Fibroblast of mammary gland (primary cell): ENCODE data around the gene ARHGAP40.

Experiments
- DNase-seq: peaks from one replicate; pipeline ENCODE4 v3.0.0-alpha.2; 2010; ENCODE audit warnings: low read depth
- H3K4me3 ChIP-seq: 2 replicates; pipeline ENCODE4 v1.5.1; 2011; ENCODE audit warnings: low read depth, mild to moderate bottlenecking, low read length, moderate library complexity; ENCODE audit not compliant: control insufficient read depth
- CTCF ChIP-seq: conservative IDR thresholded peaks from 2 replicates; pipeline ENCODE4 v1.5.1; 2011; ENCODE audit warnings: low read depth, low read length, inconsistent platforms; ENCODE audit not compliant: control insufficient read depth, insufficient read depth

The ARHGAP40 gene

DNA sequence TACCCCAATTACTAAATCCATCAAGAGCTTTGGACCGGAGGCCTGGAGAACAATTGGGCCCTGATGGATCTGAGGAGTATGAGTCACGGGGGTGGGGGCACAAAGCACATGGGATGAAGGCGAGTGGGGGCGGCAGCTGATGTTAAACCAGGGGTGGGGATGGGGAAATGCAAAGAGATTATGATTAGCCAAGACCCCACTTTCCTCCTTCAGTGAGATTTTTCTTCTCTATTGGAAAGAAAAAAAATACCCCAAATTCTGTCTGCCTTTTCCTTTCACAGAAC is 57.9 kb downstream of the ARHGAP40 start:
- DNase-seq: no peak
- H3K4me3 ChIP-seq: no peak overlapping the region
- no peak for TF ChIP-seq CTCF

- TF ChIP-seq CTCF: no peak
- DNase-seq: no peak
- no peak overlapping the region for H3K4me3 ChIP-seq
Measured at GRCh38 chr20:38660429-38660828, 58.8 kb downstream of the ARHGAP40 start.

DNA sequence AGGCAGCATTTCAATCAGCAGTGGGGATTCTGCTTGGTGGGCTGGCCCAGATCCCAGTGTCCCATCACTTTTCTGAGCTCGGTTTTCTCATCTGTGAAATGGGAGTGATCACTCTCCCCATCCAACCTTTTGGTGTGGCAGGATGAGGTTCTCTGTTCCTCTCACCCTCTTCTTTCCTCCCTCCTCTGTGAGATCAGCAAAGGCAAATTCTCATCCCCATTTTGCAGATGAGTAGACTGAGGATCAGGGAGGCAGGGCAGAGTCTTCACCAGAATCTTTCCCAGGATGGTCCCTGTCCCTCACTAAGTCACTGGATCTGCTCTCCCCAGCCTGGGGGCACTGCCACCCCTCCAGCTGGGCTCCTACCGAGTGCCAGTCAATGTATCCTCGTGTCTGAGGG is 62.1 kb downstream of the ARHGAP40 start:
- no peak overlapping the region for H3K4me3 ChIP-seq
- TF ChIP-seq CTCF: no peak
- no peak for DNase-seq

GRCh38 chr20:38664284-38664683 is 62.7 kb downstream of the ARHGAP40 start:
- no peak overlapping the region for H3K4me3 ChIP-seq
- TF ChIP-seq CTCF: no peak
- no peak for DNase-seq

DNA sequence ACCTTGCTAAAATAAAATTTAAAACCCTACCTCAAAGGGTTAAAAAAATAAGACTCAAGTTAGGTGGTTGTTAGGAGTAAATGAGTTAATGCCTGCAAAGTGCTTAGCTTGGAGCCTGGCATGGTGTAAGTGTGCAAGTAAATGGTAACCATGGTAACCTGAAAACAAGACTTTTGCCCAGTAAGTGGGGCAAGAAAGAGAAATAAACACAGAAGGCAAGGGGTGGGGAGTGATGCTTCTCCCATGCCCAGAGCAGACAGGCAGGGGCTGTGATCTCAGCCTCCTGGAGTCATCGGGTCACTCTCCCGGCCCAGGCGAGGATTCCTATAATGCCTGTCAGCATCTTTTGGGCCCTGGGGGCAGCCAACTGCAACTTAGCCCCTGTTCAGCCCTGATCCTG is 63.5 kb downstream of the ARHGAP40 start:
- DNase-seq: no peak
- TF ChIP-seq CTCF: no peak
- no peak overlapping the region for H3K4me3 ChIP-seq

GRCh38 chr20:38665506-38666285 is 64.1 kb downstream of the ARHGAP40 start:
- TF ChIP-seq CTCF: no peak
- no peak for DNase-seq
- H3K4me3 ChIP-seq: no peak overlapping the region
